GM18867 (cell line): ENCODE data around the gene LRRC1.
A peak's percentile ranks its signal among the peaks of the same experiment; 100 is the strongest.

ENCODE experiments used
- ATAC-seq: cut with Tn5 transposase; IDR thresholded peaks from one replicate; pipeline ENCODE4 v1.9.1; 2021; ENCODE audit warnings: mild to moderate bottlenecking, moderate library complexity; ENCODE audit not compliant: unreplicated experiment

The LRRC1 gene

GRCh38 chr6:53919881-53920360 is 125.1 kb downstream of the LRRC1 start:
- no peak for ATAC-seq

GRCh38 chr6:53920881-53921280 is 126.1 kb downstream of the LRRC1 start:
- ATAC-seq, result no peak

DNA sequence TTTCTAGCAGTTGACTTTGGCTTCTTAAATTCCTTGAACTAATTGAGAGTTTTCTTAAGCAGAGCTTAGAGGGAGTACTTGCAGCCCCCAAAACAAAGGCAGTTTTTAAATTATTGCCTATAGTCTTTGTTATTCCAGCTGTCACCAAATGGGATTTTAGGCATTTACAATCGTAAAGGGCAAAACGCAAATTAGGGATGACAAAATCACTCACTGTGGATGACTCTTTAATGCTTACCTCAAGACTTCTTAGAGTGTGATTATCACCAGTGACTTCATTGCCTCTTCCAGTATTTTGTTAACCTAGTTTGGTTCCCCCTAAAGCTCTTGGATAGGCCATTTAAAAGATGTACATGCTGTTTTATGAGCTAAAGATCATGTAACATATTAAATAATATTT is 126.8 kb downstream of the LRRC1 start:
- ATAC-seq, result no peak

GRCh38 chr6:53922539-53922981 is 127.8 kb downstream of the LRRC1 start:
- no peak for ATAC-seq

GRCh38 chr6:53924277-53924676 is 129.5 kb downstream of the LRRC1 start:
- ATAC-seq, result peak; percentile 78

DNA sequence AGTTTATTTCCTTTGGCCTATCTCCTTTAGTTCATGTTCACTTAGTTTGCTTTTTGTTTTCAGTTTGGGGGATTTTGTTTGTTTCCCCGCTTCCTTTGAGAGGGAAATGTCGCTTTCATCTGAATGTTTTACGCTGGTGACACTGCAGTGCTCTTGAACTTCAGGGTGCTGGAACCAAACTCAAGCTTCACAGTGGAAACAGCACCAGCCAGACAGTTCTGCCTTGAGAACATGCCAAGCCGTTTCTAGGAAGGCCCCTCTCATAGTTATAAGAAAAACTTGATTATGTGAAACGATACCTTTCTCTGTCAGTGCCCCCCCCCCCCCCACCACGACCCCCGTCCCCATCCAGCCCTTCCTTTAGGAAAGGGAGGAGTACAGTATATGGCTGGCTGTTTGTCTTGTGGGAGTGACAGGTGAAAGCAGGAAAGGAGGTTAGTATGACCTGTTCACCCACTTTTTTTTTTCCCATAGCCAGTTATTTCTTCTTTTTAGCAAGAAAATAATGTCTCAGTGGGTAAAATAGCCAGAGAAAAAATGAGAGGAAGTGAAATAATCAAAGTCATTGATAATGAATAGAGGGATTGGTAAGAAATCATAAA is 130.1 kb downstream of the LRRC1 start:
- ATAC-seq, result no peak

- no peak for ATAC-seq
Observed at GRCh38 chr6:53925891-53926290, 131.1 kb downstream of the LRRC1 start.

DNA sequence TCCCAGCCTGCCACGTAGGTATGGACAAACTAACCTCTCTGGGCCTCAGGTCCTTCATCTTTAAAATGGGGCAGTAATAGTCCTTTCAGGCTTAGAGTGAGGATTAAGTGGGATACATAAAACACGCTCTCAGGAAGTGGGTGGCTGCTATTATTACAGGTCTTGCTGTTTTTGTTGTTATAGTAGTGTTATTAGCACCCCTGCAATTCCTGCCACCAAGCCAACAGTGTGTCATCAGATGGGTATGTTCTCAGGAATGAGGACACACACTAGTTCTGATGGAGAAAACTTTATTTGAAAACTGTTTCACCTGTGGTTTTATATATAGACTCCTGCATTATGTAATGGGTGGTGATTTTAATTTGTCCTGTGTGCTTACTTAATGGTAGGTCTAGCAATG is 131.7 kb downstream of the LRRC1 start:
- no peak for ATAC-seq

- no peak for ATAC-seq
Observed at GRCh38 chr6:53928641-53929040, 133.8 kb downstream of the LRRC1 start.

DNA sequence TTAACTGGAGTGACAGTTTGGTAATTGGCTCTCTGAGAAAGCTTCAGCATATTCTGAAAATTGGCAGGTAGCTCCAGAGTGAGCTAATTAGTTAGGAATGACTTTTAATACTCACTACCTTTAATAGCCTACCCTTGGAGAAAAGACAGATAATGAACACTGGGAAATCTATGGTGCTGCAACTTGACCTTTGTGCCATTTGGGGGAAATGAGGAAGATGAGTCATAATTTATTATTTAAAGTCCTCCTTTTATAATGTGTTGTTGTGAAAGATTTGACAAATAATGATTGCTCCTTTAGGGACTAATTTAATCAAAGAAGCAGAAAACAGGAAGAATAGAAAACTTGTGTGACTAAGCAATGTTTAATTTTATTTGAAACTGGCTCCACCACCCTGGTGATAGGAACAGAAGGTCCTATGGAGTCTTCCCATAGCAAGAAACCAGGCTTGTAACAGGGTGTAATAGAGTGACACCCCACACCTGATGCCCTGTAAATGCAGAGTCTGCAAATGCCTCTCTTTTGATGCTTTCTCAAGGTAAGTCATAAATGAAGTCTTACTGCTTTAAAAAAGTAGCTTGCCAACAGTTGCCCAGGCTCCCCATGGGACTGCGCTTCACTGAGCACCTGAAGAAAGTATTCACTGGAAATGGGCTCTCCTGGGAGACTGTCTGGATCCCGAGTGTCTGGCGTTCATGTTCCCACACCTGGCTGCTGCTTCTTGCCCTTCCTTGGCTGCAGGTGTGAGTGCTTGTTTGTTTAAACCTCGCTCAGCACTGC is 134.4 kb downstream of the LRRC1 start:
- no peak for ATAC-seq

GRCh38 chr6:53929821-53930120 is 135.0 kb downstream of the LRRC1 start:
- ATAC-seq, result no peak

GRCh38 chr6:53930330-53930729 is 135.5 kb downstream of the LRRC1 start:
- ATAC-seq, result no peak

DNA sequence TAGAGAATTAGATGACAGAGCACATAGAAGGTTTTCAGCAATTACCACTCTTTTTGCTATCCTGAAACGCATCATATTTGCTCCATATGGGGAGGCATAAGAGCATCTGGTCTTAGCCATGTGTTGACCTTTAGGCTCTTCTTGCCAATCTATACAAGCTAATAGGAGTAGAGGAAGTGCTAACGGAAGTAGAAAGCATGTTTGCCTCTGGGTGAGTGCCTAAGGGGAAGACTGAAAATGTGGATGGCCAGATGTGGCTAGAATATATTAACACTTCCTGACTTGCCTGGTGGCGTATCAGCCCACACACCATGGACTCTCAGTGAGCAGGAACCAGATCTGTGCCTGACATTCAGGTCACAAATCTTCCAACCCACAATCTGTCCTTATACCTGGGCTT is 136.3 kb downstream of the LRRC1 start:
- no peak for ATAC-seq

DNA sequence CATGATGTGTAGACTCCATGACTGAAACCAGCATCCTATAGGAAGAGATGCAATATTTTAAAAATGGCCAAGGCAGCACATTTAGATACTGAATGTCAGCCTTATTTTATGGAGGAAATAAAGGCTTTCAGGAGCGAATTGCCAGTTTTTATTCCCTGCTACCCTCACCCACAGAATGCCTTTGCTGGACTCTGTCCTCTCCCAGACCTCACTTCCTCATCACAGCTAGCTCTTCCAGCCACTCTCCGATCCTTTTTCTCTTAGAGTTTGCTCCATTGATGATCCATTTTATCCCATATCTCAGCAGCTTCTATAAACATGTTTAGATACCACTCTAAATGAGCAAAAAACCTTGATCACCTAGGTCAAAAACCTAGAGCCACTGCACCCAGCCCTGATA is 137.7 kb downstream of the LRRC1 start:
- no peak for ATAC-seq

GRCh38 chr6:53934023-53934422 is 139.2 kb downstream of the LRRC1 start:
- no peak for ATAC-seq

GRCh38 chr6:53937461-53937860 is 142.7 kb downstream of the LRRC1 start:
- no peak for ATAC-seq

DNA sequence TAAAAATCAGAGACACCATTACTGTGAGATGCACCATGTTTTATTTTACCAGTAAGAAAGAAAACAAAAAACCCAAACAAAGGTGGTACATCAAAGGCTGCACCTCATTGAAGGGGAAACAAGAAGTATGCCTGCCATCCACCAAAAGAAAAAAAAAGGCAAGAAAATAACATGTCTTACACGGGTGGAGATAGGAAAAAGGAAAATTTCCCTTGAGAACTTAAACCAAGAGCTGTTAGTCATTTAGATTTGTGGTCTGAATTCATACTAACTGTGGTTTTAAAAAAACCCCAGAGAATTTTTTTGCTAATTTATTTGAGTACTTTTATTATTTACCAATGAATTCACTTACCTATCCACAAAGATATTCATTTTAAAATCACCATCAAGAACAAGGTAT is 144.0 kb downstream of the LRRC1 start:
- ATAC-seq, result no peak

DNA sequence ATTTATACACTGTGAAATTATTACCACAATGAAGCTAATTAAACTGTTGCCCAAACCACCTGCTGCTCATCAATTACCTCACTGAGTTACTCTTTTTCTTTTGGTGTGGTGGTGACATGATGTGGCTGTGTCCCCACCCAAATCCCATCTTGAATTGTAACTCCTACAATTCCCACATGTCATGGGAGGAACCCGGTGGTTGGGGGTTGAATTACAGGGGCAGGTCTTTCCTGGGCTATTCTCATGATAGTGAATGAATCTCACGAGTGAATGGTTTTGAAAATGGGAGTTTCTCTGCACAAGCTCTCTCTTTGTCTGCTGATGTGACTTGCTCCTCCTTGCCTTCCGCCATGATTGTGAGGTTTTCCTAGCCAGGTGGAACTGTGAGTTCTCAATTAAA is 145.0 kb downstream of the LRRC1 start:
- no peak for ATAC-seq

- ATAC-seq, result no peak
Observed at GRCh38 chr6:53943395-53943794, 148.6 kb downstream of the LRRC1 start.

- no peak for ATAC-seq
Observed at GRCh38 chr6:53944091-53944490, 149.3 kb downstream of the LRRC1 start.

DNA sequence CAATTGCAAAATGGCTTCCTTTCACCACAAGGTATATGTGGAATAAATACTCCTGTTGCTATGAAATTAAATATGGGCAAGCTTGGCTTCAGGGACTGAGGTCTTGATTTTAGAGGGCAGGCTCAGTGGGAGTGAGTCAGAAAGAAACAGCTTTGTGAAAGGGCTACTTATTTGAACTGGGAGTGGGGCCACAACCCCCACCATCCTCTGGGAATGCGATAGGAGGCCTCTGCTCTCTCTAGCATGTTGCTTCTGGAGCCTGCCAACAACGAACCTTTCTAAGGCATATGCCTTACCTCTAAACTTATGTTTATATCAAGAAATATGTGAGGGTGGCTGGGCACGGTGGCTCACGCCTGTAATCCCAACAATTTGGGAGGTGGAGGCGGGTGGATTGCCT is 149.7 kb downstream of the LRRC1 start:
- ATAC-seq, result no peak

DNA sequence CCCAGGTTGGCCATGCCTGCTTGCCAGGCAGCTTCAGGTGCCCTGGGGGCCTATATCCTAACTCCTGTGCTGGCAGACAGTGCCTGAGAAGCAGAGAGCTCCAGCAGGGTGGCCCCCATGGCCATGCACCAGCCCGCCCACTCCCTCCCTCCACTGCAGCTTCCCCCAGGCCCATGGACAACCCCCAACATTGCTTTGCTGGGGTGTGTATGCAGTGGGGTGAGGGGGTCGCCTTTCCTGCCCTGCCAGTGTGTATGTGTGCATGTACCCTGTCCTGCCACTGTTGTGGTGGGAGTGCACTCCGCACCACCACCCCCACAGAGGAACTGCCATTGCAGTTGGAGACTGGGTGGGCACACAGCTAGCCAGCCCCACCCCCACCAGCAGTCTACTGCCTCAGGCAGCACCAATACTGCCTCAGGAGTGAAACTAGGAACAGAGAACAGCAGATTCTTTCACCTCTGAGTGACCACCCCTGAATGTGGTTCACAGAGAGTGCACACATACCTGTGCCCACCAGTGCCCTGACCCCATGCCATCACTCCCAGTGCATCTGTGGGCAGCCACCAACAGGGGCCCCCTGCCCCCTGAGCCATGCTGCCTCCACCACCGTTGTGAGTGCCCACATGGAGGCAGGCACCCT is 151.1 kb downstream of the LRRC1 start:
- ATAC-seq, result no peak
